GM23338 (cell line): ENCODE measurements around the gene CDK17. TPM values are rescaled to one million over a fixed set of nuclear protein-coding genes. Genes with fewer than 3 reads are reported as not detected.

Source experiments
- ATAC-seq: fragments of 200-7000 bp; cut with Tn5 transposase; 3 replicates; pipeline ENCODE4 v1.9.1; 2020
- DNase-seq: peaks from one replicate; pipeline ENCODE4 v3.0.0-alpha.2; 2015; ENCODE audit warnings: low spot score
- H2AFZ ChIP-seq: fragments of 200-600 bp; sonication (generic); 2 replicates; pipeline ENCODE4 v1.8.0; 2016; ENCODE audit warnings: antibody characterized with exemption, mild to moderate bottlenecking, moderate library complexity
- H3F3A ChIP-seq: fragments of 200-600 bp; sonication (generic); replicated peaks from 2 replicates; pipeline ENCODE4 v1.8.0; 2017; ENCODE audit warnings: antibody characterized with exemption, mixed run types, low read depth
- H3K27ac ChIP-seq: fragments of 200-600 bp; sonication (generic); 2 replicates; pipeline ENCODE4 v1.6.1; 2016; ENCODE audit warnings: low read depth
- H3K27me3 ChIP-seq: fragments of 200-600 bp; sonication (generic); 2 replicates; pipeline ENCODE4 v1.8.0; 2016; ENCODE audit warnings: mild to moderate bottlenecking, mixed run types, moderate library complexity; ENCODE audit not compliant: insufficient read depth
- H3K36me3 ChIP-seq: fragments of 200-600 bp; sonication (generic); 2 replicates; pipeline ENCODE4 v1.8.0; 2016; ENCODE audit warnings: mild to moderate bottlenecking; ENCODE audit not compliant: insufficient read depth
- H3K4me1 ChIP-seq: fragments of 200-600 bp; sonication (generic); 2 replicates; pipeline ENCODE4 v1.8.0; 2016; ENCODE audit warnings: mild to moderate bottlenecking, moderate library complexity; ENCODE audit not compliant: insufficient read depth
- H3K4me2 ChIP-seq: fragments of 200-600 bp; sonication (generic); 2 replicates; pipeline ENCODE4 v1.7.1; 2017; ENCODE audit warnings: mixed run types
- H3K4me3 ChIP-seq: fragments of 200-600 bp; sonication (generic); 2 replicates; pipeline ENCODE4 v1.6.1; 2016; ENCODE audit warnings: mixed run types
- H3K79me2 ChIP-seq: fragments of 200-600 bp; sonication (generic); replicated peaks from 2 replicates; pipeline ENCODE4 v1.8.0; 2017; ENCODE audit warnings: mild to moderate bottlenecking; ENCODE audit not compliant: insufficient read depth
- H3K9me2 ChIP-seq: fragments of 200-600 bp; sonication (generic); 2 replicates; pipeline ENCODE4 v1.8.0; 2017; ENCODE audit not compliant: insufficient read depth
- H4K20me1 ChIP-seq: fragments of 200-600 bp; sonication (generic); replicated peaks from 2 replicates; pipeline ENCODE4 v1.8.0; 2017; ENCODE audit warnings: mild to moderate bottlenecking; ENCODE audit not compliant: insufficient read depth
- H3K27ac Mint-ChIP-seq: 2 replicates; pipeline ENCODE4 v1.8.0; 2020; ENCODE audit warnings: inconsistent platforms, mild to moderate bottlenecking, moderate library complexity, mixed read lengths
- H3K27me3 Mint-ChIP-seq: 3 replicates; pipeline ENCODE4 v1.8.0; 2022; ENCODE audit warnings: low read depth, mild to moderate bottlenecking, moderate library complexity, mixed read lengths, inconsistent platforms; ENCODE audit not compliant: insufficient read depth, poor library complexity
- H3K36me3 Mint-ChIP-seq: 3 replicates; pipeline ENCODE4 v1.8.0; 2021; ENCODE audit warnings: low read depth, mild to moderate bottlenecking, inconsistent platforms, moderate library complexity, mixed read lengths
- H3K4me1 Mint-ChIP-seq: 3 replicates; pipeline ENCODE4 v1.8.0; 2020; ENCODE audit warnings: mild to moderate bottlenecking, inconsistent platforms, mixed read lengths
- H3K4me3 Mint-ChIP-seq: 3 replicates; pipeline ENCODE4 v1.8.0; 2021; ENCODE audit warnings: moderate library complexity, mild to moderate bottlenecking, inconsistent platforms, mixed read lengths
- H3K9me3 Mint-ChIP-seq: 3 replicates; pipeline ENCODE4 v1.8.0; 2020; ENCODE audit warnings: moderate library complexity, mild to moderate bottlenecking, inconsistent platforms, mixed read lengths
- CREB1 ChIP-seq: fragments of 250-450 bp; sonication (Bioruptor Pico); IDR thresholded peaks from 2 replicates; pipeline ENCODE4 v1.5.0; 2020; ENCODE audit warnings: low read depth, mild to moderate bottlenecking, moderate library complexity
- EZH2 ChIP-seq: fragments of 200-600 bp; sonication (generic); IDR thresholded peaks from one replicate; pipeline ENCODE4 v1.8.0; 2017; ENCODE audit warnings: antibody characterized with exemption, mild to moderate bottlenecking, low read depth; ENCODE audit not compliant: unreplicated experiment
- EZH2phosphoT487 ChIP-seq: fragments of 200-600 bp; sonication (generic); IDR thresholded peaks from one replicate; pipeline ENCODE4 v1.8.1; 2018; ENCODE audit warnings: antibody characterized with exemption; ENCODE audit not compliant: unreplicated experiment
- JUNB ChIP-seq: IDR thresholded peaks from one replicate; pipeline ENCODE4 v1.6.1; 2016; ENCODE audit warnings: antibody characterized with exemption; ENCODE audit not compliant: unreplicated experiment
- NANOG ChIP-seq: IDR thresholded peaks from 2 replicates; pipeline ENCODE4 v1.6.1; 2016; ENCODE audit warnings: antibody characterized with exemption, borderline replicate concordance
- POLR2AphosphoS5 ChIP-seq: IDR thresholded peaks from 2 replicates; pipeline ENCODE4 v1.6.1; 2016; ENCODE audit warnings: antibody characterized with exemption, low read depth
- STAT1 ChIP-seq: IDR thresholded peaks from one replicate; pipeline ENCODE4 v1.6.1; 2016; ENCODE audit warnings: antibody characterized with exemption; ENCODE audit not compliant: unreplicated experiment
- ZNF114 ChIP-seq: fragments of 250-450 bp; sonication (Bioruptor Pico); IDR thresholded peaks from 2 replicates; pipeline ENCODE4 v1.5.0; 2020; ENCODE audit warnings: mild to moderate bottlenecking, moderate library complexity
- ZNF331 ChIP-seq: fragments of 250-450 bp; sonication (Bioruptor Pico); IDR thresholded peaks from 2 replicates; pipeline ENCODE4 v1.5.0; 2020; ENCODE audit warnings: low read depth, mild to moderate bottlenecking, moderate library complexity
- polyA plus RNA-seq: library from polyadenylated mRNA; unstranded; fragments of >200 nt; fragmentation: Nextera tagmentation; extraction: Ambion mirVana; gene quantifications from 2 replicates; pipeline ENCODE4 v1.2.1, GENCODE V29; 2016
- total RNA-seq: library from RNA; depleted of rRNA; stranded (reverse); fragments of >200 nt; shearing (Covaris generic); gene quantifications from 2 replicates; pipeline ENCODE4 v1.2.3, GENCODE V29; 2014
- TF ChIP-seq, protein P1 (sequence below): fragments of 250-450 bp; sonication (Bioruptor Pico); IDR thresholded peaks from 2 replicates; pipeline ENCODE4 v1.5.0; 2020; ENCODE audit warnings: mild to moderate bottlenecking, moderate library complexity
- TF ChIP-seq, protein P2 (sequence below): IDR thresholded peaks from 2 replicates; pipeline ENCODE4 v1.6.1; 2016; ENCODE audit warnings: antibody characterized with exemption
- TF ChIP-seq, protein P3 (sequence below): IDR thresholded peaks from one replicate; pipeline ENCODE4 v1.6.1; 2018; ENCODE audit warnings: antibody characterized with exemption; ENCODE audit not compliant: unreplicated experiment
- TF ChIP-seq, protein P4 (sequence below), 2 experiments: fragments of 200-600 bp in 1 of 2; sonication (generic) in 1 of 2; conservative IDR thresholded peaks; 2 replicates each; pipeline versions ENCODE4 v1.5.1 to v1.6.1; 2016 to 2017; ENCODE audit warnings: antibody characterized with exemption in 2 of 2, low read depth in 2 of 2, mild to moderate bottlenecking in 2 of 2, moderate library complexity in 1 of 2

The CDK17 gene
- total and polyA plus RNA-seq, 2 experiments from 2014 or later = 7.6 to 34.2 TPM

DNA sequence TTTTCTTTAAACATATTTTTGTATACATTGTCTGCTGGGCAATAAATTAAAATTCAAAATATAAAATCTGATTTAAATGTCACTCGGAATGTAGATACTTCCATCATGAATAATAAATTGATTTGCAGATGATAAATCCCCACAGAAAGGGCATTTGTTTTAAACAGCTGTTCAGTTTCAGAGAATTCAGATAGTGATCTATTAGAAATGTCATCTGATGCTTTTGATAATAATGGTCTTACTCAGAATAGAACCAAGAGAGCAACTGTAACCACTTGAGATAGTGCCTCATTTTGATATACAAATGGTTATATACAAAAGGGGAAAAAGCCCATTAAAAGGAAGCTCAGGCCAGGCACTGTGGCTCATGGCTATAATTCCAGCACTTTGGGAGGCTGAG is 43.4 kb downstream of the CDK17 start:
- ATAC-seq = no peak
- no peak for DNase-seq
- Mint-ChIP-seq H3K27me3 (no peaks in the 10 kb centered on the region), H3K4me1 (peaks cover 25% of the 10 kb centered on the region), H3K36me3 (no peaks in the 10 kb centered on the region), H3K9me3 (no peaks in the 10 kb centered on the region), H3K4me3 (no peak overlapping the region), H3K27ac (no peak overlapping the region)
- H3K36me3 ChIP-seq = no peaks in the 10 kb centered on the region
- no peaks in the 10 kb centered on the region; the same call in 1 of the 2 replicates for H3K9me2 ChIP-seq
- H3F3A ChIP-seq = no peaks in the 10 kb centered on the region
- no peak overlapping the region for H3K4me3 ChIP-seq
- H3K79me2 ChIP-seq = peaks cover 80% of the 10 kb centered on the region
- TF ChIP-seq NANOG (no peak), EZH2phosphoT487 (no peak), EZH2 (no peak), POLR2AphosphoS5 (no peak), STAT1 (no peak), ZNF114 (CRISPR knock-in tag) (no peak), ZNF331 (CRISPR knock-in tag) (no peak), CREB1 (no peak), JUNB (no peak)
- TF ChIP-seq, protein P1, sequence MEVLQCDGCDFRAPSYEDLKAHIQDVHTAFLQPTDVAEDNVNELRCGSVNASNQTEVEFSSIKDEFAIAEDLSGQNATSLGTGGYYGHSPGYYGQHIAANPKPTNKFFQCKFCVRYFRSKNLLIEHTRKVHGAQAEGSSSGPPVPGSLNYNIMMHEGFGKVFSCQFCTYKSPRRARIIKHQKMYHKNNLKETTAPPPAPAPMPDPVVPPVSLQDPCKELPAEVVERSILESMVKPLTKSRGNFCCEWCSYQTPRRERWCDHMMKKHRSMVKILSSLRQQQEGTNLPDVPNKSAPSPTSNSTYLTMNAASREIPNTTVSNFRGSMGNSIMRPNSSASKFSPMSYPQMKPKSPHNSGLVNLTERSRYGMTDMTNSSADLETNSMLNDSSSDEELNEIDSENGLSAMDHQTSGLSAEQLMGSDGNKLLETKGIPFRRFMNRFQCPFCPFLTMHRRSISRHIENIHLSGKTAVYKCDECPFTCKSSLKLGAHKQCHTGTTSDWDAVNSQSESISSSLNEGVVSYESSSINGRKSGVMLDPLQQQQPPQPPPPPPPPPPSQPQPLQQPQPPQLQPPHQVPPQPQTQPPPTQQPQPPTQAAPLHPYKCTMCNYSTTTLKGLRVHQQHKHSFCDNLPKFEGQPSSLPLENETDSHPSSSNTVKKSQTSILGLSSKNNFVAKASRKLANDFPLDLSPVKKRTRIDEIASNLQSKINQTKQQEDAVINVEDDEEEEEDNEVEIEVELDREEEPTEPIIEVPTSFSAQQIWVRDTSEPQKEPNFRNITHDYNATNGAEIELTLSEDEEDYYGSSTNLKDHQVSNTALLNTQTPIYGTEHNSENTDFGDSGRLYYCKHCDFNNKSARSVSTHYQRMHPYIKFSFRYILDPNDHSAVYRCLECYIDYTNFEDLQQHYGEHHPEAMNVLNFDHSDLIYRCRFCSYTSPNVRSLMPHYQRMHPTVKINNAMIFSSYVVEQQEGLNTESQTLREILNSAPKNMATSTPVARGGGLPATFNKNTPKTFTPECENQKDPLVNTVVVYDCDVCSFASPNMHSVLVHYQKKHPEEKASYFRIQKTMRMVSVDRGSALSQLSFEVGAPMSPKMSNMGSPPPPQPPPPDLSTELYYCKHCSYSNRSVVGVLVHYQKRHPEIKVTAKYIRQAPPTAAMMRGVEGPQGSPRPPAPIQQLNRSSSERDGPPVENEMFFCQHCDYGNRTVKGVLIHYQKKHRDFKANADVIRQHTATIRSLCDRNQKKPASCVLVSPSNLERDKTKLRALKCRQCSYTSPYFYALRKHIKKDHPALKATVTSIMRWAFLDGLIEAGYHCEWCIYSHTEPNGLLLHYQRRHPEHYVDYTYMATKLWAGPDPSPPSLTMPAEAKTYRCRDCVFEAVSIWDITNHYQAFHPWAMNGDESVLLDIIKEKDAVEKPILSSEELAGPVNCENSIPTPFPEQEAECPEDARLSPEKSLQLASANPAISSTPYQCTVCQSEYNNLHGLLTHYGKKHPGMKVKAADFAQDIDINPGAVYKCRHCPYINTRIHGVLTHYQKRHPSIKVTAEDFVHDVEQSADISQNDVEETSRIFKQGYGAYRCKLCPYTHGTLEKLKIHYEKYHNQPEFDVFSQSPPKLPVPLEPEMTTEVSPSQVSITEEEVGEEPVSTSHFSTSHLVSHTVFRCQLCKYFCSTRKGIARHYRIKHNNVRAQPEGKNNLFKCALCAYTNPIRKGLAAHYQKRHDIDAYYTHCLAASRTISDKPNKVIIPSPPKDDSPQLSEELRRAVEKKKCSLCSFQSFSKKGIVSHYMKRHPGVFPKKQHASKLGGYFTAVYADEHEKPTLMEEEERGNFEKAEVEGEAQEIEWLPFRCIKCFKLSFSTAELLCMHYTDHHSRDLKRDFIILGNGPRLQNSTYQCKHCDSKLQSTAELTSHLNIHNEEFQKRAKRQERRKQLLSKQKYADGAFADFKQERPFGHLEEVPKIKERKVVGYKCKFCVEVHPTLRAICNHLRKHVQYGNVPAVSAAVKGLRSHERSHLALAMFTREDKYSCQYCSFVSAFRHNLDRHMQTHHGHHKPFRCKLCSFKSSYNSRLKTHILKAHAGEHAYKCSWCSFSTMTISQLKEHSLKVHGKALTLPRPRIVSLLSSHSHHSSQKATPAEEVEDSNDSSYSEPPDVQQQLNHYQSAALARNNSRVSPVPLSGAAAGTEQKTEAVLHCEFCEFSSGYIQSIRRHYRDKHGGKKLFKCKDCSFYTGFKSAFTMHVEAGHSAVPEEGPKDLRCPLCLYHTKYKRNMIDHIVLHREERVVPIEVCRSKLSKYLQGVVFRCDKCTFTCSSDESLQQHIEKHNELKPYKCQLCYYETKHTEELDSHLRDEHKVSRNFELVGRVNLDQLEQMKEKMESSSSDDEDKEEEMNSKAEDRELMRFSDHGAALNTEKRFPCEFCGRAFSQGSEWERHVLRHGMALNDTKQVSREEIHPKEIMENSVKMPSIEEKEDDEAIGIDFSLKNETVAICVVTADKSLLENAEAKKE = no peak
- TF ChIP-seq, protein P2, sequence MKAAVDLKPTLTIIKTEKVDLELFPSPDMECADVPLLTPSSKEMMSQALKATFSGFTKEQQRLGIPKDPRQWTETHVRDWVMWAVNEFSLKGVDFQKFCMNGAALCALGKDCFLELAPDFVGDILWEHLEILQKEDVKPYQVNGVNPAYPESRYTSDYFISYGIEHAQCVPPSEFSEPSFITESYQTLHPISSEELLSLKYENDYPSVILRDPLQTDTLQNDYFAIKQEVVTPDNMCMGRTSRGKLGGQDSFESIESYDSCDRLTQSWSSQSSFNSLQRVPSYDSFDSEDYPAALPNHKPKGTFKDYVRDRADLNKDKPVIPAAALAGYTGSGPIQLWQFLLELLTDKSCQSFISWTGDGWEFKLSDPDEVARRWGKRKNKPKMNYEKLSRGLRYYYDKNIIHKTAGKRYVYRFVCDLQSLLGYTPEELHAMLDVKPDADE = no peak
- TF ChIP-seq, protein P3, sequence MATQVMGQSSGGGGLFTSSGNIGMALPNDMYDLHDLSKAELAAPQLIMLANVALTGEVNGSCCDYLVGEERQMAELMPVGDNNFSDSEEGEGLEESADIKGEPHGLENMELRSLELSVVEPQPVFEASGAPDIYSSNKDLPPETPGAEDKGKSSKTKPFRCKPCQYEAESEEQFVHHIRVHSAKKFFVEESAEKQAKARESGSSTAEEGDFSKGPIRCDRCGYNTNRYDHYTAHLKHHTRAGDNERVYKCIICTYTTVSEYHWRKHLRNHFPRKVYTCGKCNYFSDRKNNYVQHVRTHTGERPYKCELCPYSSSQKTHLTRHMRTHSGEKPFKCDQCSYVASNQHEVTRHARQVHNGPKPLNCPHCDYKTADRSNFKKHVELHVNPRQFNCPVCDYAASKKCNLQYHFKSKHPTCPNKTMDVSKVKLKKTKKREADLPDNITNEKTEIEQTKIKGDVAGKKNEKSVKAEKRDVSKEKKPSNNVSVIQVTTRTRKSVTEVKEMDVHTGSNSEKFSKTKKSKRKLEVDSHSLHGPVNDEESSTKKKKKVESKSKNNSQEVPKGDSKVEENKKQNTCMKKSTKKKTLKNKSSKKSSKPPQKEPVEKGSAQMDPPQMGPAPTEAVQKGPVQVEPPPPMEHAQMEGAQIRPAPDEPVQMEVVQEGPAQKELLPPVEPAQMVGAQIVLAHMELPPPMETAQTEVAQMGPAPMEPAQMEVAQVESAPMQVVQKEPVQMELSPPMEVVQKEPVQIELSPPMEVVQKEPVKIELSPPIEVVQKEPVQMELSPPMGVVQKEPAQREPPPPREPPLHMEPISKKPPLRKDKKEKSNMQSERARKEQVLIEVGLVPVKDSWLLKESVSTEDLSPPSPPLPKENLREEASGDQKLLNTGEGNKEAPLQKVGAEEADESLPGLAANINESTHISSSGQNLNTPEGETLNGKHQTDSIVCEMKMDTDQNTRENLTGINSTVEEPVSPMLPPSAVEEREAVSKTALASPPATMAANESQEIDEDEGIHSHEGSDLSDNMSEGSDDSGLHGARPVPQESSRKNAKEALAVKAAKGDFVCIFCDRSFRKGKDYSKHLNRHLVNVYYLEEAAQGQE = no peak
- TF ChIP-seq, protein P4, sequence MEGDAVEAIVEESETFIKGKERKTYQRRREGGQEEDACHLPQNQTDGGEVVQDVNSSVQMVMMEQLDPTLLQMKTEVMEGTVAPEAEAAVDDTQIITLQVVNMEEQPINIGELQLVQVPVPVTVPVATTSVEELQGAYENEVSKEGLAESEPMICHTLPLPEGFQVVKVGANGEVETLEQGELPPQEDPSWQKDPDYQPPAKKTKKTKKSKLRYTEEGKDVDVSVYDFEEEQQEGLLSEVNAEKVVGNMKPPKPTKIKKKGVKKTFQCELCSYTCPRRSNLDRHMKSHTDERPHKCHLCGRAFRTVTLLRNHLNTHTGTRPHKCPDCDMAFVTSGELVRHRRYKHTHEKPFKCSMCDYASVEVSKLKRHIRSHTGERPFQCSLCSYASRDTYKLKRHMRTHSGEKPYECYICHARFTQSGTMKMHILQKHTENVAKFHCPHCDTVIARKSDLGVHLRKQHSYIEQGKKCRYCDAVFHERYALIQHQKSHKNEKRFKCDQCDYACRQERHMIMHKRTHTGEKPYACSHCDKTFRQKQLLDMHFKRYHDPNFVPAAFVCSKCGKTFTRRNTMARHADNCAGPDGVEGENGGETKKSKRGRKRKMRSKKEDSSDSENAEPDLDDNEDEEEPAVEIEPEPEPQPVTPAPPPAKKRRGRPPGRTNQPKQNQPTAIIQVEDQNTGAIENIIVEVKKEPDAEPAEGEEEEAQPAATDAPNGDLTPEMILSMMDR (conservative IDR thresholded peaks at IDR 0.05; ENCODE audit: low read depth in 2 of 2) = no peak
- H3K4me2 ChIP-seq = no peak overlapping the region
- H2AFZ ChIP-seq = no peak overlapping the region
- H4K20me1 ChIP-seq = no peaks in the 10 kb centered on the region
- peaks cover 6% of the 10 kb centered on the region for H3K4me1 ChIP-seq
- no peak overlapping the region for H3K27ac ChIP-seq
- H3K27me3 ChIP-seq = no peaks in the 10 kb centered on the region
